KG1 (cell line): ENCODE data around the gene GNG4.
A peak's percentile ranks its signal among the peaks of the same experiment; 100 is the strongest.
"Not testable (repeated sequence)": the region's sequence is repeated elsewhere in the genome, so short reads cannot be mapped to it uniquely, and the experiment has no call there.

ENCODE experiments used
- DNase-seq: peaks from one replicate; lab custom pipeline; 2025; lab: John Stamatoyannopoulos, UW

The GNG4 gene

DNA sequence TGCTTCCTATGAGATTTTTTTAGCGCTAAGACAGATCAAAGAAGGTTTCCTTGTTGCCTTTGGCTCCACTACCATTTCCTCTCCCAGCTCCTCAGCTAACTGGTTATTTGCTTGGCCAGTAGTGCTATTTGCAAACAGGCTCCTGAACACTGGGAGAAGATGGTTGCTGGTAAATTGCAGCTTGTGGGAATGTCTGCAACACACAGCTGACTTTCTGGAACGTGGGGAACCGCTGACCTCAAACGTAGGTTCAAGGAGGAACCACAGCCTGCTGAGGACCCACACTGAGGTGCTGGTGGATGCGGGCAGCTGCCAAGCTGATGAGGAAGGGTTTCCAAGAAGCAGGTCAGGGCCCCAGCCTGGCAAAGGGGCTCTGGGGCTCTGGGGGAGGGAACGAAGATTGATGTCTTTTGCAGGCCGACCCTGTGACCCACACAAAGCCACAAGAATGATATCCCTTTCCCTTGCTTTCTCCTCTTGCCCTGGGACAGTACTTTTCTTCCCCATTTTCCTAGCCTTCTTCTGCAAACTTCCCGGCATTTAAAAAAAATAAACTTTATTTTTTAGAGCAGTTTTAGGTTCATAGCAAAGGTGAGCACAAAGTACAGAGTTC, 24.8 kb downstream of the GNG4 start:
- no peak for DNase-seq

DNA sequence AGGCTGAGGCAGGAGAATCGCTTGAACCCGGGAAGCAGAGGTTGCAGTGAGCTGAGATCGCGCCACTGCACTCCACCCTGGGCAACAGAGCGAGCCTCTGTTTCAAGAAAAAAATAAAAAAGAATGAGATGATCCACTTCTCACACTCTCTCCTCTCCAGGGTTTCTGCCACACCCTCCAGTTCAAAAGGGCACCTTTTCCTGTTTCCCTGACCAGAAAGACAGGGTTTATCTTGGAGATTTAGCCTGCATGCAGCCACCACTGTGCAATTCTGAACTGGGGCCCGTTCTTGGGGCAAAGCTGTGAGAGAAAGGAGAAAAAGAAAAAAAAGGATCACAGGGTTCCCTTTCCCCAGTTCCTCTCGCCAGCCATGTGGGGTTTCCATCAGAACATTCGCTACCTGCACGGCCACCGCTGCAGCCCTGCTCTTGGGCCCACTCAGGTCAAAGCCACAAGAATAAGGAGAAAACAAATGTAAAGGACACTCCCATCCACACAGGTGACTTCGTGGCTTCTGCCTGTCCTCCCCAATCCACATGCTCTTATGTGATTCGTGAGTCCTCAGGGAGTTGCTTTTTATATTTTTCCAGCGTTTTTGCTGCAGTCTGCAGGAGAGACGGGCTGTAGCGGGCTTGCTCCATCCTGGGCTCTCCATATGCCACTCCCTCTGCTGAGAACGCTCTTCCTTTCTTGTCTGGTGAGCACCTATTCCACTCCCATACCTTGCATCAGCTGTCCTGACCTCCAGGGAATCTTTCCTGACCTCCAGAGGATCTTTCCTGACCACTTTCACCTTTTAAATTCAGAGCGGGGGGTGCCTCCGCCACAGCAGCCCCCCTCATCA, 26.4 kb downstream of the GNG4 start:
- no peak for DNase-seq

DNA sequence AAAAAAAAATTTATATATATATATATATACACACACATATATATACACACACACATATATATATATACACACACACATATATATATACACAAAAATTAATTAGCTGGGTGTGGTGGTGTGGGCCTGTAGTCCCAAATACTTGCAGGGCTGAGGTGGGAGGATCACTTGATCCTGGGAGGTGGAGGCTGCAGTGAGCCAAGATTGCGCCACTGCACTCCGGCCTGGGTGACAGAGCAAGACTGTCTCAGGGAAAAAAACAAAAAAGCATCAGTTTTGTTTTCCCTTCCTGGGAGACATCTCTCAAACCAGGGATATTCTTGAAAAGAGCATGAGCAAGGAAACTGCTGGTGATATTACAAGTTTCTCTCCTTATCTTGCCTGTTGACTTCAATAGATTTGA, 30.4 kb downstream of the GNG4 start:
- not testable (repeated sequence) for DNase-seq

DNA sequence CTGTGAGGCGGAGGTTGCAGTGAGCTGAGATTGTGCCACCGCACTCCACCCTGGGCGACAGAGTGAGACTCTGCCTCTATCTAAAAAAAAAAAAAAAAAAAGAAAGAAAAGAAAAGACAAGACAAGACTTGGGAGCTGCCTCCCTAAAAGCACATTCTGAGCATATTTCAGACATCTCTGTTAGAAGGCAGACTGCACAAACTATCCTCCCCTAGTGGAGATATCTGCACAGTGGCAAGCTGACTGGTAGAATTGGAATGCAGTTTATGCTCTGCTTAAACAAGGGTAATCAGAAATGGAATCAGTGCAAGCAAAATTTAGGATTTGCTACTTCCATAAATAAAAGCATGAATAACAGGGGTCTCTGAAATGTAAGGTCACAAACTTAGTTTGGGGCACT, 31.8 kb downstream of the GNG4 start:
- no peak for DNase-seq

DNA sequence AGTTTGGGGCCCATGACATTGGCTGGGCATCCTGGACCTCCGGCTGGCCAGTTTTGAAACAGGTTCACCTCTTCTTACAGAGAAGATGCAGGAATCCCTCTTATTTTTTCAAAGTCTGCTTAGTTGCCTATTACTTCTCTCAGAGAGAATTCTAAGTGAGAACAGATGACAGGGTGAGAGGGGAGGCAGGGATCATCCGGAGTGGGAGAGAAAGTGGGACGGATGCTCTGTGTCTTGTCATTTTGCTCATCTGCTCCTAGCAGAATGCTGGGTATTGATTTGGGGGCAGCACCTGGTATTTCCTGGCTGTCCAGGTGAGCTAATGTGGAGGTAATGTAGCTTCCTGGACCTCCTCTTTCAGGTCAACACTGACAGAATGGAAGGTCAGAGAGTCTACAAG, 32.4 kb downstream of the GNG4 start:
- no peak for DNase-seq

DNA sequence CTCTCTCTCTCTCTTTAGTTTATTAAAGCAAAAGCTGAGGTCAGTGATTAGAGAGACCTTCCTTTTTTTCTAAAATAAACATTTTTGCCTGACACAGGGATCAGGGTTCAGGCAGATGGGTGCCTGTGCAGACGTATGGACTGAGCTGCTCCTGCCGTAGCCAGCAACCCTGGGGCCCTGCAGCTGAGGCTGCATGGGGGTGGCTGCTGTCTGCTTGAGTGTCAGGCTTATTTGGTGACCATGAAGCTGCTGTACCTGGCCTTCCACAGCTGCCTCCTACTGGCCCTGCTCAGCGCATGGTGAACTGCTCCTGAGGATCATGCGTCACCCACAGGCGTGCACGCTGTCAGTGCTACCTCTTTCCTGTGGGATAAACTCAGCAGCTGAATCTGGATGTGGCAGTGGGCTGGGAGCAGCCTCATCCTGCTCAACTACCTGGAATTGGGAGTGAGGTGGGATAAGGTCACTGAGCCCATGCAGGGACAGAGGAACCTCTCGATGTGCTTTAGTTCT, 35.1 kb downstream of the GNG4 start:
- DNase-seq: no peak

DNA sequence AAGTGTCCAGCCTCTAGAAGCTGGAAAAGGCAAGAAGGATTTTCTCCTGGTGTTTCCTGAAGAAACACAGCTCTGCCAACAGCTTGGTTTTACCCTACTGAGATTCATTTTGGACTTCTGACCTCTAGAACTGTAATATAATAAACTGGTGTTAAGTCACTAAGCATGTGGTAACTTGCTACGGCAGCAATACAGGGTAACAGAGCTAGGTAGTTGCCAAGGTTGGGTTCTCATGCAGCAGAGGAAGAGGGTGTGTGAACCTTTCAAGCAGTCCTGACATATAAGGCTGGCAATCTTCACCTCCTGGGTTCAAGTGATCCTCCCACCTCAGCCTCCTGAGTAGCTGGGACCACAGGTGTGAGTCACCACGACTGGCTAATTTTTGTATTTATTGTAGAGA, 36.0 kb downstream of the GNG4 start:
- DNase-seq: no peak

DNA sequence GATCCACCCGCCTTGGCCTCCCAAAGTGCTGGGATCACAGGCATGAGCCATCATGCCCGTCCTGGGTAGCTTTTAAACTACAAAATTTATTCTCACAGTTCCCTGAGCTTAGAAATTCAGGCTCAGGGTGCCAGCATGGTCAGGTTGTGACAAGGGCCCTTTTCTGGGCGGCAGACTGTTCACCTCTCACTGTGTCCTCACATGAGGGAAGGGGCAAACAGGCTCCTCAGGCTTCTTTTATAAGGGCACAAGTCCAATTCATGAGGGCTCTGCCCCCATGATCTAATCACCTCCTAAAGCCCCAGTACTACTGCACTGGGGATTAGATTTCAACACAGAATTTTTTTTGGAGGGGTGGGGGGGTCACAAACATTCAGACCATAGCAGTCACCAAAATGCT, 36.8 kb downstream of the GNG4 start:
- DNase-seq: no peak

DNA sequence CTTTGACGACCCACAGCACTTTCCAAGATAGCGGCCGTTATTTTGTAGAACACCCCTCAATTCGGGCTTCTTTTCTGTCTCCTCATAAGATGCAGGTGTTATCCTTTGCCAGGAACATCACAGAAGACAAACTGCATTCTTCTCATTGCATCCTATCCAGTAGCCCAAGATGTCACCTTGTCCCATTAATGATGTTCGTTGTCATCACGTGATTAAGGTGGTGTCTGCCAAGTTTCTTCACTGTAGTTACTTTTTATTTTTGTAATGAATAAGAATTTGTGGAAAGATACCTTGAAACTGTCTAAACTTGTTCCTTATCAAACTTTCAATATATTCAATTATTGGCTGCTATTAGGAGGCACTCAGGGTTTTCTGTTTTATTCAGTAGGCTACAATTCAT, 39.4 kb downstream of the GNG4 start:
- DNase-seq: no peak

DNA sequence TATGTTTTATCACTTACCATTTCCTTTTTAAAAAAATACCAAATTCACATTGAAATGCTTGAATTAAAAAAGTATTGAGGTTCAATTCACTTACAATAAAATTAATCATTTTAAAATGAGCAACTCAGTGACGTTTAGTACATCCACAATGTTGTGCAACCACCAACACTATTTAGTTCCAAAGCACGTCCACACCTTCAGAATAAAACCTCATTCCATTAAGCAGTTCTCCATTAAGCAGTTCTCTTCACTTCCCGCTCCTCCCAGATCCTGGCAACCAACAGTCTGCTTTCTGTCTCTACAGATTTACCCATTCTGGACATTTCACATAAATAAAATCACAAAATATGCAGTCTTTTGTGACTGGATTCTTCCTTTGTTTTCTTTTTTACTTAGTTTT, 41.3 kb downstream of the GNG4 start:
- DNase-seq: no peak

DNA sequence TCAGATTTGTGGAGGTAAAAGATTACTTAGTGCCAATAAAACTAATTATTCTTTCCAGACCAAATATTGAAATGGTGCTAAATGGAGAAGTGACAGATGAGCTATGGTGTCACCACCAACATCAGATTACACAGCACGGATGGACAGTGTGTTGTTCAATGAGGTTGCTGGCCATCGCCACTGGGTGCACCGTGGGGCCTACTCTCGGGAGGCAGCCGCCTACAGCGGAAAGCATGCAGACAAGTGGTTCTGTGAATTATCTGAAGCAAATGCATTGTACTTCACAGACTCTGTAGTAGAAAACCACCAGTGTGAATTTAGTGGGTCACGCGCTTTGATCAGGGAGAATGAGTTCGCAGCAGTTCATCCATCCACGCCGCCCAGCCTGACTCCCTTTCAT, 42.3 kb downstream of the GNG4 start:
- DNase-seq: no peak

DNA sequence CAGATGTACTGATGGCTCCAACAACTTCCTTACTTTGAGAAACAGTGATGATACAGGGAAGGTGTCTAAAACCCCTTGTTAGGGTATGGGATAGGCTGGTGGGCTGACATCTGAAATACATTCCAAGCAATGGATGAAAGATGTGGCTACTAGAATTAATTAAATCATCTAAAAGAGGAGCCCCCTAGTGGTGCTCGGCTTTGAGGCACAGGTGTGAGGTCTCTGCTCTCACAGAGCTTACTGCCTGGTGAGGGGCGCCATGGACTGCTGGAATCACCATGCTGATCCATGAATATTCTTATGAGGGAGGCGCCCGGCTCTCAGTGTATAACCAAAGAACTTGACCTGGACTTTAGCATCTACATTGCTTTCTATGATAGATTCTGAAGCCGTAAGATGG, 48.5 kb downstream of the GNG4 start:
- DNase-seq: peak; percentile 12

DNA sequence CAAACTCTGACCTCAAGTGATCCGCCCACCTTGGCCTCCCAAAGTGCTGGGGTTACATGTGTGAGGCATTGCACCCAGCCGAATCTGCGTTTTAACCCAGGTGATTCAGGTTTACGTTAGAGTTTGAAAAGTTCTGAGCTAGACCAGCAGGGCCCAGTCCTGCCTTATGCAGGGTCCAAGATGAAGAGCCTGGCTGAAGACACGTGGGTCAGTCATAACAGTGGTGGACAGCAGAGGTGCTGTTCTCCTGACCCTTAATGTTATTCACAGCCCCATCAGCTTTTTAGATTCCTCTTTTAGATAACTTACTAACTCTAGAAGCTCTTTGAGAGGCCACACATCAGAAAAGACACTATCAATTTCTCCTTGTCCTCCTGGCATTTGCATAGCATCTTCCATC, 50.0 kb downstream of the GNG4 start:
- no peak for DNase-seq

DNA sequence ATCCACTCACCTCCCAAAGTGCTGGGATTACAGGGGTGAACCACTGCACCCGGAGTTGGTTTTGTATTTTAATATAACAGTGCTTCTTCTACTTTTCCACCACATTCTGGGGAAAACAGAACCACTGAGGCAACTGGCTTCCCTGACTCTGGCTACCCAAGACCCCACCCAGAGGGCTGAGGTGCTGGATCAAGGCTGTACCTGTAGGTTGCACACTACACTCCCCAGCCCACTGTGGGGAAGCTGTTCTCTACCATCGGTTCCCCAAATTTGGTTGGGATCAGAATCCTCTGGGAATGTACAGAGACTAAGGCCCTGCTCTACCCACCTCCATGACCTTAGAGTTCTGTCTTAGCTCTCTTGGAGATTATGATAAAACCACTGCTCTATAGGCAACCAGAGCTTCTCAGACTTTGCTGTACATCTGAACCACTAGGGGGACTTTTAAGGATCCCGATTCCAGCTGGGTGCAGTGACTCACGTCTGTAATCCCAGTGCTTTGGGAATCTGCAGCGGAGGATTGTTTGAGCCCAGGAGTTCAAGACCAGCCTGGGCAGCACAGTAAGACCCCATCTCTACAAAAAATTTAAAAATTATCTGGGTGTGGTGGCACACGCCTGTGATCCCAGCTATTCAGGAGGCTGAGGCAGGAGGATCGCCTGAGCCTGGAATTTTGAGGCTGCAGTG, 51.6 kb downstream of the GNG4 start:
- no peak for DNase-seq

DNA sequence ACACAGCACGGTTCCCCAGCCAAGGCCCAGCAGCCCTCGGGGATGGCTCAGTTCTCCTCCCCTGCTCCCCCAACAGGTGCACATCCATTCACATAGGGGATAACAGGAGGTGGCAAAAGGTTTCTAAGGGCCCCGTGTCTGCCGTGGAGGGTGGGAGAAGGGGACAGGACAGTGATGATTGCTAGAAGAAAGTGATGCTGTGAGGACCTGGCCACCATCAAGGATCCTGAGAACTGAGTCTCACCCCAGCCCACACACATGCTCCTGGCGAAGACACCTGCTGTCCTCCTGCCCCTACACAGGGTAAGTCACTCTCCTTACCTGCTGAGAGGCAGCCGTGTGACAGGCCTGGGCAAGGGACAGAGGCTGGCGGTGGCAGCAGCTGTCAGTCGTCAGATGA, 54.5 kb downstream of the GNG4 start:
- DNase-seq: no peak

DNA sequence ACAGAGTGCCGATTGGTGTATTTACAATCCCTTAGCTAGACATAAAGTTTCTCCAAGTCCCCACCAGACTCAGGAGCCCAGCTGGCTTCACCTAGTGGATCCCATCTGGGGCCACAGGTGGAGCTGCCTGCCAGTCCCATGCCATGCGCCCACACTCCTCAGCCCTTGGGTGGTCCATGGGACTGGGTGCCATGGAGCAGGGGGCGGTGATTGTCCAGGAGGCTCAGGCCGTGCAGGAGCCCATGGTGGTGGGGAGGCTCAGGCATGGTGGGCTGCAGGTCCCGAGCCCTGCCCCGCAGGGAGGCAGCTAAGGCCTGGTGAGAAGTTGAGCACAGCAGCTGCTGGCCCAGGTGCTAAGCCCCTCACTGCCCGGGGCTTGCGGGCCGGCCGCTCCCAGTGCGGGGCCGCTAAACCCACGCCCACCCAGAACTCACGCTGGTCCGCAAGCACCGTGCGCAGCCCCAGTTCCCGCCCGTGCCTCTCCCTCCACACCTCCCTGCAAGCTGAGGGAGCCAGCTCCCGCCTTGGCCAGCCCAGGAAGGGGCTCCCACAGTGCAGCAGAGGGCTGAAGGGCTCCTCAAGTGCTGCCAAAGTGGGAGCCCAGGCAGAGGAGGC, 55.2 kb downstream of the GNG4 start:
- not testable (repeated sequence) for DNase-seq

DNA sequence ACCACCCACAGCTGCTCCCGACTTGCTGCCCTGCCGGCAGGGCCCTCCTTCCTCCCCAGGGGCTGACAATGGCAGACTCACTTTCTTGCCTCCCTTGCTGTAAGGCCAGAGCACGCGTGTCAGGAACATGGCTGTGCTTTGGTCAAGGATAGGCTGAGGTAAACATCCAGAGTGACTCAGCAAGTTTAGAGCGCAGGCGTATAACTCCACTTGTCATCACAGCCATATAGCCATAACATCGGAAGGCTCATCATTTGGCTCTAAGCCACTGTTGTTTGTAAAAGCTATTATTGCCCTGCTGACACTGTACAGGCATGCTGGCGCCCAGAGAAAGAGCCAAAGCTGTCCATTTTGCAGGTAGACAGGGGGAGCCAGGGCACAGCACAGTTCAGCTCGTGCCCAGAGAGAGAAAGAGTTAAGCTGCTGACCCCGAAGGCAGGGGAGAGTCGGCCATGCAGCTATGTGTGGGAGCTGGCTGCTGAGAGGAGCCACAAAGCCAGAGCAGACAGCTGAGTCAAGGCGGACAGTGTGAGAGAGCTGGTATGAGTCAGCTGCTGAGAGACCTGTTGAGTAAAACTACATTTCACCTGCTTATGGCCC, 60.6 kb downstream of the GNG4 start:
- DNase-seq: no peak

DNA sequence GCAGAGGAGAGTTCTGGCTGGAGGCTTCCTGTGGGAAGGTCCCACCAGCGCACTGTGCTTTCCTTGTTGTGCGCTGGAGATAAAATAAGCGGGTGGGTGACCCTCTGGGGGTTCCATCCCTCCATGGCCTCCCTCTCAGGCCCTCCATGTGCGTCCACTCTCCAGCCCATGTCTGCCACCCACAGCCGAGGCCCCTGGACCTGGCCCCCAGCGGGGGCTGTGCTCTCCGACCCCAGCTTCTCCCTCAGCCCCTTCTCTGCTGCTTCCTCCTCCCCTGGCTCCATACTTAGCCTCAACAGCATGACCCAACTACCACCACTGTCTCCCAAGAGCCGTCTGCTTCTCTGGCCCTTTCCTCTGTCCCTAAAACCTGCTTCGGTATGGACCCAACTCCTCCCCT, 61.4 kb downstream of the GNG4 start:
- no peak for DNase-seq

DNA sequence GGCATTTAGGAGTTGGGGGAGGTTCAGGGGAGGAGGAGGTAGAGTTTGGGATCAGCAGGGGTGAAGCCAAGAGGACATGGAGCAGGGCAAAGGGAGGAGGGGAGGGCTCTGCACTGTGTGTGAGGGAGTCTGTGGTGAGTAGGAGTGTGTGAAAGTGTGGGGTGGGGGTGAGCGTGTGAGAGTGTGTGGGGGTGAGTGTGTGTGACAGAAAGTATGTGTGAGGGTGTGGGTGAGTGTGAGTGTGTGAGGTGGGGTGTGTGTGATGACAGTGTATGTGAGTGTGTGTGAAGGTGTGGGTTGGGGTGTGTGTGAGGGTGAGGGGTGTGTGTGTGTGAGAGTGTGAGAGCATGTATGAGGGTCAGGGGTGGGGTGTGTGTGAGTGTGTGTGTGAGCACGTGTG, 62.6 kb downstream of the GNG4 start:
- DNase-seq: no peak

DNA sequence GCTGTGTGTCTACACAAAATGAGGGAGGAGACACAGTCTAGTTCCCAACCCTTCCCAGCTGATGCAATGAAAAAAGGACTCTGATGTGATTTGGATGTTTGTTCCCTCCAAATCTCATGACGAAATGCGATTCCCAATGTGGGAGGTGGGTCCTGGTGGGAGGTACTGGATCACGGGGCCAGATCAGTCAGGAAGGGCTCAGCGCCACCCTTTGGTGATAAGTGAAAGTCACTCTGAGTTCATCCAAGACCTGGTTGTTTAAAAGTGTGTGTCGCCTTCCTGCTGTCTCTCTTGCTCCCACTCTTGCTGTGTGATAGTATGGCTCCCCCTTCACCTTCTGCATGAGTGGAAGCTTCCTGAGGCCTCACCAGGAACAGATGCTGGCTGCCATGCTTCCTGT, 63.2 kb downstream of the GNG4 start:
- DNase-seq: no peak

DNA sequence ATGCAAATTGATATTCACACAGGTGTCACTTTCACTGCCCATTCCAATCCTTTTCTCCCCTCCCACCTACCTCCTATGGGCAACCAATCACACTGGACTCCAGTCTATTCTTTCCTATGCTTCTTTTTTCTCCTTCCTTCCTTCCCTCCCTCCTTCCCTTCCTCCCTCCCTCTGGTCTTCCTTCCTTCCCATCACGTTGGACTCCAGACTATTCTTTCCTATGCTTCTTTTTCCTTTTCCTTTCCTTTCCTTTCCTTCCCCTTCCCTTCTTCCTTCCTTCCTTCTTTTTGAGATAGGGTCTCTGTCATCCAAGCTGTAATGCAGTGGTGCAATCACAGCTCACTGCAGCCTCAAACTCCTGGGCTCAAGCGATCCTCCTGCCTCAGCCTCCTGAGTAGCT, 64.6 kb downstream of the GNG4 start:
- DNase-seq: no peak

DNA sequence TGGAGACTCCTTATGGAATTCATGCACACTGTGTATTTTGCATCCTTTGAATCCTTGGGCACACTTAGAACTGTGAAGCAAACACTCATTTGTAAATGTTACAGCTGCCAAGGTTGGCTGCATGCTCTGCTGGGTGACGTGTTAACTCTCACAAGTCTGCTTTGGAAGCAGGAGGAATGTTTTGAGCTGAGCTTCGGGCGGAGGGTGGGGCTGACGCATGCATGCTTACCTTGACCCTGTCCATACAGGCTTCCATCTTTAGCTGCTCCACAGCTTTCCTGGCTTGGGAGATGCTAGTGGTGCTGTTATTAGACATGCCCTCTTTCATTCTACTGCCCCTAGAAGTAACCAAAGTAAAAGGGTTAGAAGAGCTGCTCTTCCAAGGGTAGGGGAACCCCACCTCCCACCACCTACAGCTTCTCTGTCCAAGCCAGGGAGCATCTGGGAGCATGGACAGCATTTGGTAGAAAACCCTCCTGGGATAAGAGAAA, 66.0 kb downstream of the GNG4 start:
- no peak for DNase-seq
